ENCODE data around the gene CYP26B1.

The CYP26B1 gene

GRCh38 chr2:72083751-72084583, 63.7 kb downstream of the CYP26B1 start:
- peak; percentile 26 for DNase-seq (ENCODE audit: low read depth, low spot score)

- DNase-seq (ENCODE audit: low read depth, low spot score) = no peak
Measured at GRCh38 chr2:72082887-72083286, 64.8 kb downstream of the CYP26B1 start.

GRCh38 chr2:72082021-72082601, 65.6 kb downstream of the CYP26B1 start:
- DNase-seq (ENCODE audit: low read depth, low spot score) = no peak

- no peak for DNase-seq (ENCODE audit: low read depth, low spot score)
Measured at GRCh38 chr2:72081451-72081850, 66.2 kb downstream of the CYP26B1 start.

- DNase-seq (ENCODE audit: low read depth, low spot score) = no peak
Measured at GRCh38 chr2:72080286-72081145, 67.1 kb downstream of the CYP26B1 start.
